A549 (cell line): ENCODE results near the gene ATM.

ENCODE experiments used
- ATOH8 ChIP-seq: fragments of 250-450 bp; sonication (Bioruptor Pico); IDR thresholded peaks from 2 replicates; pipeline ENCODE4 v1.5.0; 2020; ENCODE audit warnings: low read depth, mild to moderate bottlenecking, moderate library complexity
- CBX2 ChIP-seq: fragments of 200-600 bp; sonication (generic); IDR thresholded peaks from 2 replicates; pipeline ENCODE4 v1.6.1; 2016; ENCODE audit warnings: low read depth, mild to moderate bottlenecking, borderline replicate concordance
- EP300 ChIP-seq, 2 experiments: fragments of >200 bp; sonication (Bioruptor Twin); formaldehyde crosslinking; IDR thresholded peaks; 2 replicates in 1 of 2; 3 replicates in 1 of 2; pipeline ENCODE4 v1.6.1; 2016 to 2017
- FOSL2 ChIP-seq, 2 experiments: fragments of 450-650 bp in 1 of 2; fragments of >200 bp in 1 of 2; sonication (Bioruptor Twin) in 1 of 2; formaldehyde crosslinking; IDR thresholded peaks; 2 replicates each; pipeline versions ENCODE4 v1.5.0 to v1.6.1; 2016 to 2020; ENCODE audit warnings: mild to moderate bottlenecking in 1 of 2, moderate library complexity in 1 of 2
- FOXS1 ChIP-seq: fragments of 250-450 bp; sonication (Bioruptor Pico); IDR thresholded peaks from 2 replicates; pipeline ENCODE4 v1.5.0; 2020; ENCODE audit warnings: mild to moderate bottlenecking, moderate library complexity
- HDAC2 ChIP-seq: fragments of 200-600 bp; sonication (generic); IDR thresholded peaks from 2 replicates; pipeline ENCODE4 v1.6.1; 2016
- HEYL ChIP-seq: fragments of 250-450 bp; sonication (Bioruptor Pico); IDR thresholded peaks from 2 replicates; pipeline ENCODE4 v1.8.0; 2021; ENCODE audit warnings: mild to moderate bottlenecking, moderate library complexity
- NR3C1 ChIP-seq: fragments of >200 bp; sonication (Bioruptor Twin); formaldehyde crosslinking; IDR thresholded peaks from 3 replicates; pipeline ENCODE4 v1.6.1; 2017
- POLR2A ChIP-seq: IDR thresholded peaks from 2 replicates; pipeline ENCODE4 v1.6.1; 2012; ENCODE audit warnings: mild to moderate bottlenecking, low read length
- TF ChIP-seq, protein P1 (sequence below): fragments of >200 bp; sonication (Bioruptor Twin); formaldehyde crosslinking; IDR thresholded peaks from 3 replicates; pipeline ENCODE4 v1.5.1; 2016

- no peak for TF ChIP-seq ATOH8 (CRISPR knock-in tag)
- TF ChIP-seq, protein P1, sequence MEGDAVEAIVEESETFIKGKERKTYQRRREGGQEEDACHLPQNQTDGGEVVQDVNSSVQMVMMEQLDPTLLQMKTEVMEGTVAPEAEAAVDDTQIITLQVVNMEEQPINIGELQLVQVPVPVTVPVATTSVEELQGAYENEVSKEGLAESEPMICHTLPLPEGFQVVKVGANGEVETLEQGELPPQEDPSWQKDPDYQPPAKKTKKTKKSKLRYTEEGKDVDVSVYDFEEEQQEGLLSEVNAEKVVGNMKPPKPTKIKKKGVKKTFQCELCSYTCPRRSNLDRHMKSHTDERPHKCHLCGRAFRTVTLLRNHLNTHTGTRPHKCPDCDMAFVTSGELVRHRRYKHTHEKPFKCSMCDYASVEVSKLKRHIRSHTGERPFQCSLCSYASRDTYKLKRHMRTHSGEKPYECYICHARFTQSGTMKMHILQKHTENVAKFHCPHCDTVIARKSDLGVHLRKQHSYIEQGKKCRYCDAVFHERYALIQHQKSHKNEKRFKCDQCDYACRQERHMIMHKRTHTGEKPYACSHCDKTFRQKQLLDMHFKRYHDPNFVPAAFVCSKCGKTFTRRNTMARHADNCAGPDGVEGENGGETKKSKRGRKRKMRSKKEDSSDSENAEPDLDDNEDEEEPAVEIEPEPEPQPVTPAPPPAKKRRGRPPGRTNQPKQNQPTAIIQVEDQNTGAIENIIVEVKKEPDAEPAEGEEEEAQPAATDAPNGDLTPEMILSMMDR: no peak
- no peak for TF ChIP-seq EP300 (IDR thresholded peaks at IDR 0.05)
- no peak for TF ChIP-seq CBX2
- no peak for TF ChIP-seq FOSL2 (IDR thresholded peaks at IDR 0.05)
- no peak for TF ChIP-seq FOSL2 (CRISPR knock-in tag; IDR thresholded peaks at IDR 0.05)
- TF ChIP-seq POLR2A: no peak
- no peak for TF ChIP-seq FOXS1
- no peak for TF ChIP-seq NR3C1
- no peak for TF ChIP-seq HDAC2
- no peak for TF ChIP-seq HEYL (CRISPR knock-in tag)
These were observed 45.3 kb upstream of the ATM start for GRCh38 chr11:108177570-108177969.
